Hepatocyte (in vitro differentiated cells): ENCODE measurements around the gene EYA4. TPM values are rescaled to one million over a fixed set of nuclear protein-coding genes. Genes with fewer than 3 reads are reported as not detected.

Source experiments
- DNase-seq: peaks from one replicate; pipeline ENCODE4 v3.0.0-alpha.2; 2016; ENCODE audit warnings: low spot score
- H2AFZ ChIP-seq: fragments of 200-600 bp; sonication (generic); 2 replicates; pipeline ENCODE4 v1.6.0; 2016; ENCODE audit warnings: antibody characterized with exemption, mild to moderate bottlenecking
- H3K27ac ChIP-seq: fragments of 200-600 bp; sonication (generic); 2 replicates; pipeline ENCODE4 v1.5.1; 2016; ENCODE audit warnings: mild to moderate bottlenecking
- H3K27me3 ChIP-seq: fragments of 200-600 bp; sonication (generic); 2 replicates; pipeline ENCODE4 v1.6.1; 2016
- H3K36me3 ChIP-seq: fragments of 200-600 bp; sonication (generic); replicated peaks from 2 replicates; pipeline ENCODE4 v1.5.1; 2016; ENCODE audit warnings: low read depth; ENCODE audit not compliant: insufficient read depth
- H3K4me1 ChIP-seq: fragments of 200-600 bp; sonication (generic); 2 replicates; pipeline ENCODE4 v1.5.1; 2016; ENCODE audit warnings: mild to moderate bottlenecking, moderate library complexity; ENCODE audit not compliant: insufficient read depth
- H3K4me2 ChIP-seq: fragments of 200-600 bp; sonication (generic); 2 replicates; pipeline ENCODE4 v1.6.0; 2016
- H3K4me3 ChIP-seq: fragments of 200-600 bp; sonication (generic); 2 replicates; pipeline ENCODE4 v1.5.1; 2016; ENCODE audit warnings: mild to moderate bottlenecking
- H3K79me2 ChIP-seq: fragments of 200-600 bp; sonication (generic); 2 replicates; pipeline ENCODE4 v1.6.0; 2017; ENCODE audit warnings: mild to moderate bottlenecking
- H3K9me2 ChIP-seq: fragments of 200-600 bp; sonication (generic); replicated peaks from 2 replicates; pipeline ENCODE4 v1.6.0; 2017; ENCODE audit warnings: mild to moderate bottlenecking; ENCODE audit not compliant: insufficient read depth
- H3K9me3 ChIP-seq: fragments of 200-600 bp; sonication (generic); 2 replicates; pipeline ENCODE4 v1.5.1; 2016; ENCODE audit warnings: low read depth, mild to moderate bottlenecking
- H4K20me1 ChIP-seq: fragments of 200-600 bp; sonication (generic); 2 replicates; pipeline ENCODE4 v1.6.0; 2016; ENCODE audit warnings: mild to moderate bottlenecking; ENCODE audit not compliant: insufficient read depth, poor library complexity, severe bottlenecking
- CTCF ChIP-seq: fragments of 200-600 bp; sonication (generic); IDR thresholded peaks from 2 replicates; pipeline ENCODE4 v1.5.1; 2016; ENCODE audit warnings: antibody characterized with exemption, mild to moderate bottlenecking; ENCODE audit not compliant: poor library complexity
- EZH2 ChIP-seq: fragments of 200-600 bp; sonication (generic); IDR thresholded peaks from 2 replicates; pipeline ENCODE4 v1.6.1; 2016; ENCODE audit warnings: antibody characterized with exemption, mild to moderate bottlenecking, borderline replicate concordance
- EZH2phosphoT487 ChIP-seq: fragments of 200-600 bp; sonication (generic); IDR thresholded peaks from one replicate; pipeline ENCODE4 v1.6.1; 2018; ENCODE audit warnings: antibody characterized with exemption, mild to moderate bottlenecking, low read depth, moderate library complexity; ENCODE audit not compliant: unreplicated experiment, severe bottlenecking
- WGBS: methylation state at CpG from one replicate; pipeline ENCODE4 v1.1.6; 2016; ENCODE audit warnings: low lambda C conversion rate; ENCODE audit errors: missing lambda C conversion rate; 5-methylcytosine and 5-hydroxymethylcytosine counted together
- polyA plus RNA-seq: library from polyadenylated mRNA; unstranded; fragments of >200 nt; fragmentation: Nextera tagmentation; extraction: Ambion mirVana; gene quantifications from 2 replicates; pipeline ENCODE4 v1.2.1, GENCODE V29; 2016
- total RNA-seq: library from RNA; depleted of rRNA; stranded (reverse); fragments of >200 nt; gene quantifications from 2 replicates; pipeline ENCODE4 v1.2.3, GENCODE V29; 2014

The EYA4 gene
- total and polyA plus RNA-seq, 2 experiments from 2014 or later, result 0.33 to 1.8 TPM

- peaks cover 3% of the 10 kb centered on the region for H3K27me3 ChIP-seq
- H3K36me3 ChIP-seq, result no peaks in the 10 kb centered on the region
- no peak for TF ChIP-seq EZH2phosphoT487
- TF ChIP-seq EZH2, result no peak
- TF ChIP-seq CTCF, result no peak
- H3K4me2 ChIP-seq, result no peak overlapping the region
- H3K79me2 ChIP-seq, result no peaks in the 10 kb centered on the region
- no peaks in the 10 kb centered on the region for H3K9me2 ChIP-seq
- H4K20me1 ChIP-seq, result no peaks in the 10 kb centered on the region
- no peak overlapping the region for H3K27ac ChIP-seq
- 92% methylated on average over 3 of the region's 3 CpGs for WGBS
- no peaks in the 10 kb centered on the region for H3K4me1 ChIP-seq
- DNase-seq, result no peak
- no peak overlapping the region for H3K4me3 ChIP-seq
- H3K9me3 ChIP-seq, result no peaks in the 10 kb centered on the region
- no peak overlapping the region for H2AFZ ChIP-seq
These were observed 70.8 kb downstream of the EYA4 start for GRCh38 chr6:133312006-133312405.

- no peaks in the 10 kb centered on the region for H3K9me2 ChIP-seq
- no peaks in the 10 kb centered on the region for H3K79me2 ChIP-seq
- DNase-seq, result no peak
- no peak overlapping the region for H3K4me2 ChIP-seq
- no peaks in the 10 kb centered on the region for H3K9me3 ChIP-seq
- H2AFZ ChIP-seq, result no peak overlapping the region
- H3K4me3 ChIP-seq, result no peak overlapping the region
- no peaks in the 10 kb centered on the region for H3K36me3 ChIP-seq
- no peaks in the 10 kb centered on the region for H4K20me1 ChIP-seq
- no peak for TF ChIP-seq EZH2
- TF ChIP-seq CTCF, result no peak
- no peak for TF ChIP-seq EZH2phosphoT487
- H3K4me1 ChIP-seq, result no peaks in the 10 kb centered on the region
- no peak overlapping the region for H3K27ac ChIP-seq
- 87% methylated on average over 1 of the region's 1 CpG for WGBS
- H3K27me3 ChIP-seq, result peaks cover 3% of the 10 kb centered on the region
These were observed 71.9 kb downstream of the EYA4 start for GRCh38 chr6:133313068-133313467.

DNA sequence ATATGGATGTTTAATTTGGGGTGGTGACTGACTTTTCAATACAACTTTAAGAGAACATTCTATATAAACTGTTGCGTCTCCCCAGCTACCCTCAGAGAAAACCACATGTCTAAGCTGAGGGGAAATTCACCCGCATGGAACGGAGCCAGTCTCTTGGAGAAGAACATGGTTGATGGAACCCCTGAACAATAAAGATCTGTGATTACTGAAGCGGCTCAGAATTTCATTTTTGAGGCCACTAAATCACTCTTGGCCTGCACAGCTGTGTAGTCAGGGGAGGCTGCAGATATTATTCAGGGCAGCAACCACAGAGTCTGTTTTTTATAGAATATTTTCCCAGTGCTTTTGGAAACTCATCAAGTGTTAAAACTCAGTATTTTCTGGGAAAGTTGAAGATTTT, 73.8 kb downstream of the EYA4 start:
- H3K4me2 ChIP-seq, result no peak overlapping the region
- 90% methylated on average over 4 of the region's 4 CpGs for WGBS
- H3K9me3 ChIP-seq, result no peaks in the 10 kb centered on the region
- H2AFZ ChIP-seq, result no peak overlapping the region
- TF ChIP-seq EZH2phosphoT487 (no peak), EZH2 (no peak), CTCF (no peak)
- H3K27ac ChIP-seq, result no peak overlapping the region
- DNase-seq, result no peak
- H4K20me1 ChIP-seq, result no peaks in the 10 kb centered on the region
- no peaks in the 10 kb centered on the region for H3K4me1 ChIP-seq
- no peak overlapping the region for H3K4me3 ChIP-seq
- H3K27me3 ChIP-seq, result peaks cover 3% of the 10 kb centered on the region
- no peaks in the 10 kb centered on the region for H3K79me2 ChIP-seq
- H3K9me2 ChIP-seq, result no peaks in the 10 kb centered on the region
- no peaks in the 10 kb centered on the region for H3K36me3 ChIP-seq

- peaks cover 3% of the 10 kb centered on the region for H3K27me3 ChIP-seq
- H2AFZ ChIP-seq, result no peak overlapping the region
- H3K79me2 ChIP-seq, result no peaks in the 10 kb centered on the region
- no peaks in the 10 kb centered on the region for H3K9me2 ChIP-seq
- H4K20me1 ChIP-seq, result no peaks in the 10 kb centered on the region
- TF ChIP-seq EZH2 (no peak), CTCF (no peak), EZH2phosphoT487 (no peak)
- DNase-seq, result no peak
- WGBS, result 81% methylated on average over 5 of the region's 5 CpGs
- no peak overlapping the region for H3K27ac ChIP-seq
- H3K36me3 ChIP-seq, result no peaks in the 10 kb centered on the region
- no peaks in the 10 kb centered on the region for H3K4me1 ChIP-seq
- H3K4me2 ChIP-seq, result no peak overlapping the region
- no peaks in the 10 kb centered on the region for H3K9me3 ChIP-seq
- no peak overlapping the region for H3K4me3 ChIP-seq
These were observed 74.7 kb downstream of the EYA4 start for GRCh38 chr6:133315811-133316210.
